GM10847 (cell line): ENCODE results near the gene PNISR.

ENCODE experiments used
- POLR2A ChIP-seq: IDR thresholded peaks from 2 replicates; pipeline ENCODE4 v1.6.1; 2011; ENCODE audit not compliant: insufficient read length; ENCODE audit errors: extremely low read depth

The PNISR gene

GRCh38 chr6:99356641-99357040 is 68.5 kb downstream of the PNISR start:
- no peak for TF ChIP-seq POLR2A

- TF ChIP-seq POLR2A: no peak
Measured at GRCh38 chr6:99354983-99355382, 70.1 kb downstream of the PNISR start.

- TF ChIP-seq POLR2A: no peak
Measured at GRCh38 chr6:99353126-99353525, 72.0 kb downstream of the PNISR start.

- TF ChIP-seq POLR2A: no peak
Measured at GRCh38 chr6:99350573-99350972, 74.5 kb downstream of the PNISR start.

GRCh38 chr6:99349171-99350141 is 75.7 kb downstream of the PNISR start, which contains the start of gene FAXC:
Gene FAXC (minus strand): TSS chr6:99349674. CDS start chr6:99349372, 302 bp downstream.
- no peak for TF ChIP-seq POLR2A

GRCh38 chr6:99348288-99349170 is 76.6 kb downstream of the PNISR start:
- no peak for TF ChIP-seq POLR2A
